ENCODE data around the gene RASSF1. TPM values are rescaled to one million over a fixed set of nuclear protein-coding genes. Genes with fewer than 3 reads are reported as not detected.
A peak's percentile ranks its signal among the peaks of the same experiment; 100 is the strongest.
"Not testable (repeated sequence)": the region's sequence is repeated elsewhere in the genome, so short reads cannot be mapped to it uniquely, and the experiment has no call there.

The RASSF1 gene
- total RNA-seq, 1 donor from 2014 or later = 57.6 TPM

- no peak overlapping the region for H3K27ac Mint-ChIP-seq
- no peaks in the 10 kb centered on the region for H3K9me3 Mint-ChIP-seq
- H3K4me1 Mint-ChIP-seq (ENCODE audit: low read depth) = peaks cover 18% of the 10 kb centered on the region
- H3K27me3 Mint-ChIP-seq (ENCODE audit: insufficient read depth) = no peaks in the 10 kb centered on the region
- H3K4me3 Mint-ChIP-seq = no peak overlapping the region
- intact Hi-C loops (cut with micrococcal nuclease) = no loop called here
- DNase-seq (ENCODE audit: low spot score) = no peak
- peaks cover 16% of the 10 kb centered on the region for H3K36me3 Mint-ChIP-seq (ENCODE audit: low read depth)
Measured at GRCh38 chr3:50314342-50314741, 26.3 kb downstream of the RASSF1 start.

GRCh38 chr3:50312041-50312440 is 28.6 kb downstream of the RASSF1 start:
- H3K9me3 Mint-ChIP-seq; H3K36me3 Mint-ChIP-seq (ENCODE audit: low read depth); intact Hi-C loops (cut with micrococcal nuclease): not testable (repeated sequence)

GRCh38 chr3:50304601-50305000 is 36.0 kb downstream of the RASSF1 start:
- no peak overlapping the region for H3K4me3 Mint-ChIP-seq
- no peaks in the 10 kb centered on the region for H3K36me3 Mint-ChIP-seq (ENCODE audit: low read depth)
- H3K4me1 Mint-ChIP-seq (ENCODE audit: low read depth) = peaks cover 10% of the 10 kb centered on the region
- intact Hi-C loops (cut with micrococcal nuclease) = no loop called here
- H3K27me3 Mint-ChIP-seq (ENCODE audit: insufficient read depth) = peaks cover 1% of the 10 kb centered on the region
- no peak overlapping the region for H3K27ac Mint-ChIP-seq
- H3K9me3 Mint-ChIP-seq = no peaks in the 10 kb centered on the region
- no peak for DNase-seq (ENCODE audit: low spot score)

More at GRCh38 chr3:50312041-50312440, 28.6 kb downstream of the RASSF1 start:
- not testable (repeated sequence) for H3K4me1 Mint-ChIP-seq (ENCODE audit: low read depth); H3K27ac Mint-ChIP-seq; DNase-seq (ENCODE audit: low spot score); H3K27me3 Mint-ChIP-seq (ENCODE audit: insufficient read depth); H3K4me3 Mint-ChIP-seq

- intact Hi-C loops (cut with micrococcal nuclease) = no loop called here
- Mint-ChIP-seq H3K36me3 (ENCODE audit: low read depth) (no peaks in the 10 kb centered on the region), H3K27me3 (ENCODE audit: insufficient read depth) (peaks cover 1% of the 10 kb centered on the region), H3K9me3 (no peaks in the 10 kb centered on the region), H3K4me3 (no peak within 1 kb of the TSS), H3K4me1 (ENCODE audit: low read depth) (peaks cover 12% of the 10 kb centered on the region), H3K27ac (no peak within 1 kb of the TSS)
- no peak for DNase-seq (ENCODE audit: low spot score)
Measured at GRCh38 chr3:50303013-50303815, 37.4 kb downstream of the RASSF1 start, which contains the start of gene HYAL1. HYAL1 (minus strand) TSS chr3:50303574; CDS start chr3:50302956, 618 bp downstream.

- H3K4me3 Mint-ChIP-seq = no peak overlapping the region
- no peak for DNase-seq (ENCODE audit: low spot score)
- no peaks in the 10 kb centered on the region for H3K9me3 Mint-ChIP-seq
- H3K36me3 Mint-ChIP-seq (ENCODE audit: low read depth) = no peaks in the 10 kb centered on the region
- no peak overlapping the region for H3K27ac Mint-ChIP-seq
- peaks cover 1% of the 10 kb centered on the region for H3K27me3 Mint-ChIP-seq (ENCODE audit: insufficient read depth)
- H3K4me1 Mint-ChIP-seq (ENCODE audit: low read depth) = peaks cover 15% of the 10 kb centered on the region
- intact Hi-C loops (cut with micrococcal nuclease) = no loop called here
Measured at GRCh38 chr3:50302095-50303012, 38.3 kb downstream of the RASSF1 start.

GRCh38 chr3:50300681-50301254 is 39.9 kb downstream of the RASSF1 start:
- peaks cover 1% of the 10 kb centered on the region for H3K27me3 Mint-ChIP-seq (ENCODE audit: insufficient read depth)
- no peaks in the 10 kb centered on the region for H3K9me3 Mint-ChIP-seq
- intact Hi-C loops (cut with micrococcal nuclease) = no loop called here
- peaks cover 15% of the 10 kb centered on the region for H3K4me1 Mint-ChIP-seq (ENCODE audit: low read depth)
- no peak for DNase-seq (ENCODE audit: low spot score)
- H3K27ac Mint-ChIP-seq = peak overlapping the region; percentile 95
- H3K36me3 Mint-ChIP-seq (ENCODE audit: low read depth) = no peaks in the 10 kb centered on the region
- H3K4me3 Mint-ChIP-seq = peak overlapping the region; percentile 94

- H3K9me3 Mint-ChIP-seq = no peaks in the 10 kb centered on the region
- intact Hi-C loops (cut with micrococcal nuclease) = loop anchor here (1.0 to 5.0 kb wide), 16 partner anchors 21 to 1899 kb away; partner anchors contain the start of genes ALAS1, APEH, C3orf18 and CYB561D2
- peaks cover 1% of the 10 kb centered on the region for H3K27me3 Mint-ChIP-seq (ENCODE audit: insufficient read depth)
- H3K4me3 Mint-ChIP-seq = peak overlapping the region; percentile 94
- no peaks in the 10 kb centered on the region for H3K36me3 Mint-ChIP-seq (ENCODE audit: low read depth)
- no peak for DNase-seq (ENCODE audit: low spot score)
- H3K4me1 Mint-ChIP-seq (ENCODE audit: low read depth) = peaks cover 15% of the 10 kb centered on the region
- peak overlapping the region; percentile 95 for H3K27ac Mint-ChIP-seq
Measured at GRCh38 chr3:50299929-50300680, 40.5 kb downstream of the RASSF1 start.

GRCh38 chr3:50299638-50299928 is 41.1 kb downstream of the RASSF1 start:
- Mint-ChIP-seq H3K4me1 (ENCODE audit: low read depth) (peaks cover 15% of the 10 kb centered on the region), H3K4me3 (peak overlapping the region; percentile 94), H3K9me3 (no peaks in the 10 kb centered on the region), H3K27me3 (ENCODE audit: insufficient read depth) (peaks cover 1% of the 10 kb centered on the region), H3K27ac (peak overlapping the region; percentile 95), H3K36me3 (ENCODE audit: low read depth) (no peaks in the 10 kb centered on the region)
- DNase-seq (ENCODE audit: low spot score) = no peak
- intact Hi-C loops (cut with micrococcal nuclease) = loop anchor here (1.0 to 5.0 kb wide), 16 partner anchors 22 to 1899 kb away; partner anchors contain the start of genes ALAS1, APEH, C3orf18 and CYB561D2

GRCh38 chr3:50298836-50299637 is 41.6 kb downstream of the RASSF1 start, which contains the start of the genes HYAL3 and NAA80:
HYAL3 (minus strand) TSS chr3:50299405; CDS start chr3:50295602, 3,803 bp downstream.
NAA80 (minus strand) TSS chr3:50299405; CDS start chr3:50297463, 1,942 bp downstream.
- Mint-ChIP-seq H3K4me1 (ENCODE audit: low read depth) (peaks cover 15% of the 10 kb centered on the region), H3K27me3 (ENCODE audit: insufficient read depth) (no peaks in the 10 kb centered on the region), H3K27ac (peak within 1 kb of the TSS; percentile 95), H3K36me3 (ENCODE audit: low read depth) (no peaks in the 10 kb centered on the region), H3K9me3 (no peaks in the 10 kb centered on the region), H3K4me3 (peak within 1 kb of the TSS; percentile 94)
- peak; percentile 99 for DNase-seq (ENCODE audit: low spot score)
- intact Hi-C loops (cut with micrococcal nuclease) = loop anchor here (1.0 to 5.0 kb wide), 16 partner anchors 22 to 1900 kb away; partner anchors contain the start of genes ALAS1, APEH, C3orf18 and CYB561D2

- no peak for DNase-seq (ENCODE audit: low spot score)
- H3K36me3 Mint-ChIP-seq (ENCODE audit: low read depth) = no peaks in the 10 kb centered on the region
- intact Hi-C loops (cut with micrococcal nuclease) = loop anchor here (2.0 to 5.0 kb wide), 4 partner anchors 357 to 1901 kb away; partner anchors contain the start of genes ALAS1, APEH, RBM6 and TRAIP
- peak overlapping the region; percentile 94 for H3K4me3 Mint-ChIP-seq
- peak overlapping the region; percentile 95 for H3K27ac Mint-ChIP-seq
- H3K27me3 Mint-ChIP-seq (ENCODE audit: insufficient read depth) = no peaks in the 10 kb centered on the region
- peaks cover 15% of the 10 kb centered on the region for H3K4me1 Mint-ChIP-seq (ENCODE audit: low read depth)
- H3K9me3 Mint-ChIP-seq = no peaks in the 10 kb centered on the region
Measured at GRCh38 chr3:50297896-50298725, 42.5 kb downstream of the RASSF1 start.

- intact Hi-C loops (cut with micrococcal nuclease) = loop anchor here (5.0 kb wide), 1 partner anchor 625 kb away; the partner anchor contains the start of gene APEH
- no peak for DNase-seq (ENCODE audit: low spot score)
- Mint-ChIP-seq H3K36me3 (ENCODE audit: low read depth) (no peaks in the 10 kb centered on the region), H3K4me1 (ENCODE audit: low read depth) (peaks cover 22% of the 10 kb centered on the region), H3K27ac (no peak overlapping the region), H3K9me3 (no peaks in the 10 kb centered on the region), H3K27me3 (ENCODE audit: insufficient read depth) (no peaks in the 10 kb centered on the region), H3K4me3 (peak overlapping the region; percentile 94)
Measured at GRCh38 chr3:50297384-50297775, 43.3 kb downstream of the RASSF1 start.

Measured in activated T-helper 1 cell treated with anti-CD3 and anti-CD28 coated beads, Interleukin-12 subunit alpha, Interleukin-12 subunit beta, Interleukin-2, Interleukin-4 antibody, amounts not matched to agents 30 ng/mL and 10 ng/mL and 1 ng/mL, durations not matched to agents 14 hours and 24 hours and 36 hours (primary cell).